ENCODE measurements around the gene BCAT1.

The BCAT1 gene

DNA sequence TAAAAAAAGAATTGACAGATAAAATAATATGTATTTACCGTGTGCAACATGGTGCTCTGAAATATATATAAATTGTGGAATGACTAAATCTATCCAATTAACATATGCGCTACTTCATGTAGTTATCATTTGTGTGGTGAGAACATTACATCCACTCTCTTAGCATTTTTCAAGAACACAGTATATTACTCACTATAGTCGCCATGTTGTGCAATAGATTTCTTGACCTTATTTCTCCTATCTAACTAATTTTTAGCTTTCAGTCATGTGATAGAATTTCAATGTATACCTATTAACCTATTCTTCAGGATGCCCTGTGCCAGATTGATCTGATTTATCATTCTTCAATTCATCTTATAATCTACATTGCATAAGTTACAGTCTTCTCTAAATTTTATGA lies 178.6 kb downstream of the BCAT1 start:
- TF ChIP-seq, protein P1, sequence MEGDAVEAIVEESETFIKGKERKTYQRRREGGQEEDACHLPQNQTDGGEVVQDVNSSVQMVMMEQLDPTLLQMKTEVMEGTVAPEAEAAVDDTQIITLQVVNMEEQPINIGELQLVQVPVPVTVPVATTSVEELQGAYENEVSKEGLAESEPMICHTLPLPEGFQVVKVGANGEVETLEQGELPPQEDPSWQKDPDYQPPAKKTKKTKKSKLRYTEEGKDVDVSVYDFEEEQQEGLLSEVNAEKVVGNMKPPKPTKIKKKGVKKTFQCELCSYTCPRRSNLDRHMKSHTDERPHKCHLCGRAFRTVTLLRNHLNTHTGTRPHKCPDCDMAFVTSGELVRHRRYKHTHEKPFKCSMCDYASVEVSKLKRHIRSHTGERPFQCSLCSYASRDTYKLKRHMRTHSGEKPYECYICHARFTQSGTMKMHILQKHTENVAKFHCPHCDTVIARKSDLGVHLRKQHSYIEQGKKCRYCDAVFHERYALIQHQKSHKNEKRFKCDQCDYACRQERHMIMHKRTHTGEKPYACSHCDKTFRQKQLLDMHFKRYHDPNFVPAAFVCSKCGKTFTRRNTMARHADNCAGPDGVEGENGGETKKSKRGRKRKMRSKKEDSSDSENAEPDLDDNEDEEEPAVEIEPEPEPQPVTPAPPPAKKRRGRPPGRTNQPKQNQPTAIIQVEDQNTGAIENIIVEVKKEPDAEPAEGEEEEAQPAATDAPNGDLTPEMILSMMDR (conservative IDR thresholded peaks at IDR 0.05): no peak
- no peak overlapping the region for H3K27ac ChIP-seq

DNA sequence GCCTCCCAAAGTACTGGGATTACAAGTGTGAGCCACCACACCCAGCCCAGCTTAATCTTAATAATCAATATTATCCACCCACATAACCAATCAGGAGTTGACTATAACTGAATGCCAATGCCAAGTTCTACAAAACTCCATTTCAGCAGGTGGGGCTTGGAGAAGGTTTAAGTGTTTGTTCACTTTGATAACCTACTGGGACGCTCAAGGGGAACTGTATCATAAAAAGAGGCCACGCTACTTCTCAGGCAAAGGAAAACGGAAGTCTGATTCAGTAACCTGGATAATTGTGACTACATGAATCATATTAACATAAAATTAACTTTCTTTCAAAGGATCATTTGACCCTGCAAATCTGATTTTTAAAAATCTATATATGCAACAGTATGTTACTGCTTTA lies 179.2 kb downstream of the BCAT1 start:
- H3K27ac ChIP-seq: no peak overlapping the region
- TF ChIP-seq, protein P1 (conservative IDR thresholded peaks at IDR 0.05): no peak

DNA sequence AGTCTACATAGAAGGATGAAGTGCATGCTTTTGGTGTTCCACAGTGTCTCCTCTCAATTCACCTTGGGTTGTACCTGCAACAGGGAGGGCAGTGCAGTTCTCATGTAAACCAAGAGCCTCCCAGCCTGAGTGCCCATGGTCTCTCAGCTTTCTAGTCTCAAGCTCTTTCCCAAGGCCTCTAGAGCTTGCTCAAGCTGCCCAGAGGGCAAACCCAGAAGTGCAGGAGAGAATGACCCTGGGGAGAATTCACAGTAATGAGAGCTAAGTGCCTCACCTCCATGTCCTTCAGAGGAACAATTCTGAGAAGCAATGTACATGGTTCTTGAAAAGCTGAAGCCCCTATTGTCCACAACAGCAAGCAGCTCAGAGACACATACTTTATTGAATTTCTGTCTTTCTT lies 180.5 kb downstream of the BCAT1 start:
- TF ChIP-seq, protein P1 (conservative IDR thresholded peaks at IDR 0.05): no peak
- H3K27ac ChIP-seq: no peak overlapping the region

DNA sequence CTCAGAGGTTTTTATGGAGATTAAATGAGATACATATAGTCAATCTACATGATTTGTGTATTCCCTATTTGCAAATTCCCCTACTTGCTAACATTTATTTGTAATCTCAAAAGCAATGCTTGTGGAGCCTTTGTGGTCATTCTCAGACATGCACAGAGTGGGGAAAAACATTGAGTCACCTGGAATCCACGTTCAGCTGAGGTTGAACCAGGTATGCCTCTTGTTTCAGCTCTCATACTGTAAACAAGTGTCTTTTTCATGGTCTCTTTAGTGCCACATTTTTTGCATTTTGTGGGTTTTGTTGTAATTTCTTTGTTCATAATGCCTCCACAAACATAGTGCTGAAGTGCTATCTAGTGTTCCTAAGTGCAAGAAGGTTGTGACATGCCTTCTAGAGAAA lies 181.9 kb downstream of the BCAT1 start:
- TF ChIP-seq, protein P1 (conservative IDR thresholded peaks at IDR 0.05): no peak
- no peak overlapping the region for H3K27ac ChIP-seq

DNA sequence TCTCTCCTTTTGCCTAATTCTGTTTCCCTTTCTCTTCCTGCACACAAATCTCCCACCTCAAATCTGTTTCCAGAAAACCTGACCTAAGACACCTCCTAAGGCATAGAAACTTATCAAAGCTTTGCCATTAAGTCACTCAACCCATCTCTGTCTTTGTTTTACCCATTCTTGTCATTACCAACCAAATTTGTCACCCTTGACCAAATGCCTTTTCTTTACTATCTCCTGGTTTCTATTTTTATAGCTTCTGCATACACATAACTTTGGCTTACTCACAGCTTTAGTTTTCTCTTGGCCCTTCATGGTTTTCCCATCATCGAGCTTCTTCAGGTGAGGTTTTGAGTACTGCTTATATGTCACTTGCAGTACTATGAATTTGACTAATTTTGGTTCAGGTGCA lies 184.2 kb downstream of the BCAT1 start:
- TF ChIP-seq, protein P1 (conservative IDR thresholded peaks at IDR 0.05): no peak

DNA sequence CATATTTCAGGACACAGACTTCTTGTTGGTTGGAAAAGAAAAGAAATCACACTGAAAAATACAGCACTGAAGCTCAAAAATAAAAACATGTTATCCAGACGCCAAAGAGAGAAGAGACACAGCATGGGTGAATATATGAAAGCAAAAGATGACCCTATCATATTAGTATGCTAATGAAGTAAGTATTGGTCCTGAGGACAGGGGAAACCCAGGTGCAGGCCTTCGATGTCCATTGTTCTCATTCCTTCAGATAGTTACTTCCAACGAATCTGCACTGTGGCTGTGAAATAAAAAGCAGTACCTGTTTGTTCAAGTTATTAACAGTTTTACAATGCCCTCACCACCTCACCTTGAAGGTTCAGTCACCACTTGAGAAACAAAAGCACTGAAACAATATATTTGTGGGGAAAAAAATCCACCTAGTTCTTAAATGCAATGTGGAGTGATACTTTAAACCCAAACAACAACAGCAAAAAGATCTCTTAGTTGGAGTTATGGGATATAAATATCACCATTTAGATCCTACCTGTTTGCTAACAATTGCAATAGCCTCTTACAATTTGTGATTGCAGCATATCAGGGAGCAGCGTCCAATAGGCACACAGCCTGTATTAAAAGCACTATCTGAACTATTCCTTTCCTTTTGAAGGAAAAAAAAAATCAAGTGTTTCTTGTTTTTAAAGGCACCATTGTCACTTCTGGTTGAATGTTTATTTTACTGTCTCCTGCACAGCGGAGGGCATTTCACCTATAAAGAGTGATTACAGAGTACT lies 188.1 kb downstream of the BCAT1 start:
- TF ChIP-seq, protein P1 (conservative IDR thresholded peaks at IDR 0.05): no peak

More for the DNA sequence above, 184.2 kb downstream of the BCAT1 start:
- no peak overlapping the region for H3K27ac ChIP-seq

DNA sequence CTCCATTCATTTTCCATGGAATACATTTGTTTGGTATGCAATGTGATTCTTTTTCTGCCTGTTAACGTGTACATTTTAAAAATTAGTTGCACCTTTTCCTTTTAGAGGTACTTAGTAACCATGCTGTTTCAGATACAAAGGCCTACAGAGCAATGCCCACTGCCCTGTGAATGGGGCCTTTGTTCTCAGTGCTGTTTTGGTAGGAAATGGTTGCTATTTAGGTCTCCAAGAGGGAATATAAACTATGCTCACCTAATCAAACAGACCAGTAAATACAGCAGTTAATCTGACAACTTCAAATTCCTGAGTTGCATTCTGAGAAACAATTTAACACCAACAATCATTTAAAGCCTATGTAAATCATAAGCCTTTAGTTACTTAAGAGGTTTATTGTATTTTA lies 188.7 kb downstream of the BCAT1 start:
- TF ChIP-seq, protein P1 (conservative IDR thresholded peaks at IDR 0.05): no peak
- H3K27ac ChIP-seq: no peak overlapping the region

More for the DNA sequence above, 188.1 kb downstream of the BCAT1 start:
- no peak overlapping the region for H3K27ac ChIP-seq
